Uterus (tissue), 4 donors: Measurements from ENCODE around the gene WDR20. TPM values are rescaled to one million over a fixed set of nuclear protein-coding genes. Genes with fewer than 3 reads are reported as not detected.

Source experiments
- DNase-seq, 2 donors: peaks; one replicate each; pipeline ENCODE4 v3.0.0-alpha.2; 2019 to 2020
- H3K27ac ChIP-seq, 2 donors: fragments of 200-600 bp; sonication (generic); 1 replicate in 1 of 2; 2 replicates in 1 of 2; pipeline ENCODE4 v1.5.1; 2016 to 2018
- H3K27me3 ChIP-seq, 2 donors: fragments of 200-600 bp; sonication (generic); one replicate each; pipeline ENCODE4 v1.5.1; 2018 to 2019; ENCODE audit warnings: control low read depth in 1 of 2
- H3K36me3 ChIP-seq, 2 donors: fragments of 200-600 bp; sonication (generic); one replicate each; pipeline ENCODE4 v1.5.1; 2019; ENCODE audit warnings: control low read depth in 1 of 2
- H3K4me1 ChIP-seq, 2 donors: fragments of 200-600 bp; sonication (generic); one replicate each; pipeline ENCODE4 v1.5.1; 2018 to 2019; ENCODE audit warnings: control low read depth in 1 of 2
- H3K4me3 ChIP-seq, 2 donors: fragments of 200-600 bp; sonication (generic); 1 replicate in 1 of 2; 2 replicates in 1 of 2; pipeline ENCODE4 v1.5.1; 2018 to 2019; ENCODE audit warnings: mild to moderate bottlenecking in 1 of 2
- H3K9me3 ChIP-seq, 2 donors: fragments of 200-600 bp; sonication (generic); one replicate each; pipeline ENCODE4 v1.5.1; 2019; ENCODE audit warnings: control low read depth in 1 of 2
- POLR2A ChIP-seq, 2 donors: fragments of 450-650 bp; IDR thresholded peaks; one replicate each; pipeline ENCODE4 v1.6.1; 2016; ENCODE audit warnings: antibody characterized with exemption in 2 of 2, mild to moderate bottlenecking in 1 of 2, moderate library complexity in 1 of 2
- intact Hi-C: fragments of 100-400 bp; cut with DNase I; formaldehyde crosslinking; loops from one replicate; pipeline ENCODE4 v1.15.1; 2023; ENCODE audit warnings: low total_unique reads
- total RNA-seq, 4 donors: library from RNA; depleted of rRNA in 3 of 4; stranded (reverse); fragments of >200 nt in 3 of 4; gene quantifications; one replicate each; pipeline versions ENCODE4 v1.1.0 to v1.2.4, GENCODE V29; 2014 to 2023
- TF ChIP-seq, protein P1 (sequence below), 4 experiments: fragments of 200-600 bp in 2 of 4; fragments of 450-650 bp in 2 of 4; sonication (generic) in 2 of 4; IDR thresholded peaks; one replicate each; pipeline ENCODE4 v1.5.1; 2016 to 2019; ENCODE audit warnings: antibody characterized with exemption in 4 of 4, mild to moderate bottlenecking in 2 of 4, moderate library complexity in 1 of 4
- donor health status: DM: yes; HTN: yes; CAD: no.

The WDR20 gene
- total RNA-seq, 4 donors from 2014 or later: 45.9 to 81.8 (median 53.7) TPM

DNA sequence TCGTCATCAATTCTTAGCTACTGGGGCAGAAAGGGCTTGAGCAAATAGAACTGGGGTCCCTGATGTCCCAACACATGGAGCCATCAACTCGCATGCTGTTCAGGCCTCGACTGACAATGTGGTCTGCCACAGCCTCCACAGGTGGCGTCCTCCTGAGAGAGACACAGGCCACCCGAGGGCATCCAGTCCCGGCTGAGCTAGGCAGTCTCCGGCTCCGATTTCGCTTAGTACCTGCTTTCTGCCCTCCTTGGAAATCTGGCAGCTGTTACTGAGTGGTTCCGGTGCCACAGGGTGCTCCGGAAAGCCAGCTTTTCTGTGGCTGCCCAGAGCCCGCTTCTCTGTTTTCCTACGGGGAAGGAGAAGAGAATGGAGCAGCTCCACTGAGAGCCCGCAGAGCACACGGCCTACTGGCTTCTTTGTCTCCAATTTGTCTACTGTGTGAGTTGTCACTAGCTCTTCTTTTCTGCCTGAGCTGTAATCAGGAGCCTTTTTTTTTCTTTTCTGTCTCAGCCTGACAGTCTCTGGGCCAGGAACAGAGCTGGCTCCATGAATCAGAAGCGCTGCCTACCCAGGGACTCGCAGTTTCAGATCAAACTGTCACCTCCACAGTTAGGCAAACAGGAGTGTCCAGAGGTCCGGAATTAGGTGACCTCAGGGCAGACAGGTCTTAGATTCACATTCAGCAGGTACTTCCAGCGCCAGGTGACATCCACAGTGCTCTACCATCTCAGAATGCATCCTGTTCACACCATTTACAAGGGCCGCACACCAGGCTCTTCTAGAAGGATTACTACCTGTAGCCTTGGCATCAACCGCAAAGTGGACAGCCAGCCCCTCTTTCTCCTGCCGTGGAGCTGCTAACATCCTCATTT, 92.0 kb downstream of the WDR20 start:
- H3K27ac ChIP-seq: no peak overlapping the region
- peaks cover 0 to 3% of the 10 kb centered on the region in 2 donors for H3K4me1 ChIP-seq
- intact Hi-C loops: loop anchor here (10.0 kb wide), 1 partner anchor 83 kb away; the partner anchor contains the start of gene ZNF839
- no peaks in the 10 kb centered on the region for H3K9me3 ChIP-seq
- no peaks in the 10 kb centered on the region for H3K36me3 ChIP-seq
- no peaks in the 10 kb centered on the region for H3K27me3 ChIP-seq
- no peak for DNase-seq
- TF ChIP-seq, protein P1, sequence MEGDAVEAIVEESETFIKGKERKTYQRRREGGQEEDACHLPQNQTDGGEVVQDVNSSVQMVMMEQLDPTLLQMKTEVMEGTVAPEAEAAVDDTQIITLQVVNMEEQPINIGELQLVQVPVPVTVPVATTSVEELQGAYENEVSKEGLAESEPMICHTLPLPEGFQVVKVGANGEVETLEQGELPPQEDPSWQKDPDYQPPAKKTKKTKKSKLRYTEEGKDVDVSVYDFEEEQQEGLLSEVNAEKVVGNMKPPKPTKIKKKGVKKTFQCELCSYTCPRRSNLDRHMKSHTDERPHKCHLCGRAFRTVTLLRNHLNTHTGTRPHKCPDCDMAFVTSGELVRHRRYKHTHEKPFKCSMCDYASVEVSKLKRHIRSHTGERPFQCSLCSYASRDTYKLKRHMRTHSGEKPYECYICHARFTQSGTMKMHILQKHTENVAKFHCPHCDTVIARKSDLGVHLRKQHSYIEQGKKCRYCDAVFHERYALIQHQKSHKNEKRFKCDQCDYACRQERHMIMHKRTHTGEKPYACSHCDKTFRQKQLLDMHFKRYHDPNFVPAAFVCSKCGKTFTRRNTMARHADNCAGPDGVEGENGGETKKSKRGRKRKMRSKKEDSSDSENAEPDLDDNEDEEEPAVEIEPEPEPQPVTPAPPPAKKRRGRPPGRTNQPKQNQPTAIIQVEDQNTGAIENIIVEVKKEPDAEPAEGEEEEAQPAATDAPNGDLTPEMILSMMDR (IDR thresholded peaks at IDR 0.05): no peak
- TF ChIP-seq POLR2A (IDR thresholded peaks at IDR 0.05): no peak
- H3K4me3 ChIP-seq: no peak overlapping the region

GRCh38 chr14:102232348-102232625, 92.6 kb downstream of the WDR20 start:
- Histone ChIP-seq H3K27me3 (no peaks in the 10 kb centered on the region), H3K27ac (no peak overlapping the region), H3K9me3 (no peaks in the 10 kb centered on the region), H3K4me3 (no peak overlapping the region), H3K4me1 (peaks cover 0 to 3% of the 10 kb centered on the region in 2 donors), H3K36me3 (no peaks in the 10 kb centered on the region)
- TF ChIP-seq, protein P1 (IDR thresholded peaks at IDR 0.05): no peak
- no peak for TF ChIP-seq POLR2A (IDR thresholded peaks at IDR 0.05)
- DNase-seq: no peak
- intact Hi-C loops: loop anchor here (10.0 kb wide), 1 partner anchor 83 kb away; the partner anchor contains the start of gene ZNF839

DNA sequence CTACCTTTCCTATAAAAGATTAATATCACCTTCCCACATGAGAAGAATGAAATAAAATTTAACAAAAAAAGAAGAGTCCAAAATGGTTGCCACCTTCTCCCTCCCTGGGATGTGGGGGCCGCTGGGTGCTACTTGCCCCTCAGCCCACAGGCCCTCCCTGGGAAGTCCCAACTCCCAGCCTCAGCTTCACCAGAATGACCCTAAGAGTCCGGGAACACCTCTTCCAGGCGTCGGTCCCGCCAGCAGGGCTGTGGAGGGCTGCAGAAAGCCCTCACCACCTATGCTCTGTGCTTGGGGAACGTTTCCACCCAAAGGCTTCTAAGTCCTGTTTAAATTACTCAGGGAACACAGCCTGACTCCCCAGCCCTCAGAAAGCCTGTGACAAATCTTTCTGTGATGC, 93.4 kb downstream of the WDR20 start:
- no peak for TF ChIP-seq POLR2A (IDR thresholded peaks at IDR 0.05)
- TF ChIP-seq, protein P1 (IDR thresholded peaks at IDR 0.05): no peak
- intact Hi-C loops: loop anchor here (10.0 kb wide), 1 partner anchor 82 kb away; the partner anchor contains the start of gene ZNF839
- Histone ChIP-seq H3K4me3 (no peak overlapping the region), H3K27me3 (no peaks in the 10 kb centered on the region), H3K27ac (no peak overlapping the region), H3K9me3 (no peaks in the 10 kb centered on the region), H3K4me1 (peaks cover 0 to 3% of the 10 kb centered on the region in 2 donors), H3K36me3 (no peaks in the 10 kb centered on the region)
- no peak for DNase-seq

- Histone ChIP-seq H3K9me3 (no peaks in the 10 kb centered on the region), H3K27me3 (no peaks in the 10 kb centered on the region), H3K36me3 (no peaks in the 10 kb centered on the region), H3K4me3 (peak overlapping the region in 1 of 2 donors; percentile 6), H3K27ac (peak overlapping the region; percentile 38 to 52), H3K4me1 (peaks cover 0 to 3% of the 10 kb centered on the region in 2 donors)
- TF ChIP-seq, protein P1 (IDR thresholded peaks at IDR 0.05): no peak
- TF ChIP-seq POLR2A (IDR thresholded peaks at IDR 0.05): no peak
- intact Hi-C loops: loop anchor here (10.0 kb wide), 1 partner anchor 80 kb away; the partner anchor contains the start of gene ZNF839
- DNase-seq: peak in 1 of 2 donors; percentile 34
Measured at GRCh38 chr14:102234331-102235264, 94.9 kb downstream of the WDR20 start.
